Ishikawa (cell line): ENCODE measurements around the gene KLHDC7A.

Experiments used
- CEBPB ChIP-seq: IDR thresholded peaks from 2 replicates; pipeline ENCODE4 v1.6.1; 2012
- EGR1 ChIP-seq: IDR thresholded peaks from 2 replicates; pipeline ENCODE4 v1.6.1; 2012
- EP300 ChIP-seq: IDR thresholded peaks from 2 replicates; pipeline ENCODE4 v1.6.1; 2012; ENCODE audit warnings: borderline replicate concordance
- REST ChIP-seq: IDR thresholded peaks from 2 replicates; pipeline ENCODE4 v1.6.1; 2012; ENCODE audit warnings: low read depth, mild to moderate bottlenecking
- TAF1 ChIP-seq: IDR thresholded peaks from 2 replicates; pipeline ENCODE4 v1.6.1; 2012; ENCODE audit warnings: low read depth, mild to moderate bottlenecking
- TCF12 ChIP-seq: IDR thresholded peaks from 2 replicates; pipeline ENCODE4 v1.6.1; 2012; ENCODE audit warnings: low read depth
- TEAD4 ChIP-seq: IDR thresholded peaks from 2 replicates; pipeline ENCODE4 v1.6.1; 2012
- YY1 ChIP-seq: IDR thresholded peaks from 2 replicates; pipeline ENCODE4 v1.6.1; 2012; ENCODE audit warnings: low read depth
- TF ChIP-seq, protein P1 (sequence below): IDR thresholded peaks from 2 replicates; pipeline ENCODE4 v1.6.1; 2012

DNA sequence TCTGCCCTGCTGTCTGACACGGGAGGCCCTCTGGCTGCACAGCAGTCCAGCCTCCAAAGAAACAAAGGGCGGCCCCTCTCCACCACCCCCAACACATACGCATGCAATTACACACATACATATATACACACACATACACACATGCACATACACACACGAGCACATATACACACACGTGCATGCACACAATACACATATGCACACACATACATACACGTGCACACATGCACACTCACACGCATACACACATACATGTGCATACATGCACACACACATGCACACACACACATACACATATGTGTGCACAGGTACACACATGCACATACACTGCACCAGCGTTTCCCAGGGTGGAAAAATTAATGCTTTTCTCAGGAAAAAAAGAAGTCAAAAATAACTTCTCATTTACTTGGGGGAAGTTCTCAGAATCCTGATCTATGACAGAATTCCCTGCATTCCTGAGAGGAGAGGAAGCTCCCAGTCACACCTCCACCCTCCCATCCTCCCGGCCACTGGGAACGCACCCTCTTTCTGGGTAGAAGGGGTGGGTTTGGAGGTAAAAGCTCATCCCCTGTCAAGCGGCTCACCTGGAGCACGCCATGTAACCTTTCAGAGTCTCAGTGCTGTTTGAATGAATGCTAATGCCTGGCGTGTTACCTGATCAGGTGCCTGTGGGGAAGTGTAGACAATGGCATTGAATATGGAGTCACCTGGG lies 33.1 kb upstream of the KLHDC7A start:
- TF ChIP-seq CEBPB (no peak), REST (no peak), TAF1 (no peak), EGR1 (no peak), YY1 (no peak), EP300 (no peak), TEAD4 (no peak), TCF12 (no peak)
- TF ChIP-seq, protein P1, sequence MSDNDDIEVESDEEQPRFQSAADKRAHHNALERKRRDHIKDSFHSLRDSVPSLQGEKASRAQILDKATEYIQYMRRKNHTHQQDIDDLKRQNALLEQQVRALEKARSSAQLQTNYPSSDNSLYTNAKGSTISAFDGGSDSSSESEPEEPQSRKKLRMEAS: no peak
